Colonic mucosa (tissue), 4 donors: Measurements from ENCODE around the gene TSSK6. TPM values are rescaled to one million over a fixed set of nuclear protein-coding genes. Genes with fewer than 3 reads are reported as not detected.

ENCODE experiments used
- DNase-seq: peaks from one replicate; pipeline ENCODE4 v3.0.0-alpha.2; 2020
- H3K27ac ChIP-seq: fragments of 200-600 bp; one replicate; pipeline ENCODE4 v1.8.0; 2021
- H3K27me3 ChIP-seq: fragments of 200-600 bp; one replicate; pipeline ENCODE4 v1.8.0; 2021
- H3K36me3 ChIP-seq: fragments of 200-600 bp; one replicate; pipeline ENCODE4 v1.8.0; 2021
- H3K4me1 ChIP-seq: fragments of 200-600 bp; one replicate; pipeline ENCODE4 v1.8.0; 2021; ENCODE audit warnings: mild to moderate bottlenecking
- H3K4me3 ChIP-seq: fragments of 200-600 bp; one replicate; pipeline ENCODE4 v1.8.0; 2021
- H3K9ac ChIP-seq, 2 donors: one replicate each; pipeline ENCODE4 v1.7.0; 2013; ENCODE audit warnings: control low read depth in 2 of 2, low read depth in 2 of 2, low read length in 2 of 2
- H3K9me3 ChIP-seq: fragments of 200-600 bp; one replicate; pipeline ENCODE4 v1.8.0; 2021
- CTCF ChIP-seq: fragments of 200-600 bp; IDR thresholded peaks from one replicate; pipeline ENCODE4 v1.8.0; 2022; ENCODE audit warnings: antibody characterized with exemption, mild to moderate bottlenecking
- intact Hi-C: fragments of 100-400 bp; cut with DNase I; formaldehyde crosslinking; loops from one replicate; pipeline ENCODE4 v1.14.1; 2022
- total RNA-seq, 2 donors: library from RNA; stranded (reverse); fragmentation: NEBNext Ultra II Directional in 1 of 2; extraction: Animal tissue kit (Norgen Biotek cat#: 25700) in 1 of 2; gene quantifications; one replicate each; pipeline ENCODE4 v1.2.1, GENCODE V29; 2021
- donor health status: healthy.
- donor health status: DM: no; HTN: no; CAD: no.
- donor health status: DM: no; HTN: no; CAD: no.

TSSK6 gene
- total RNA-seq, 2 donors from 2014 or later = 2.2 to 3.6 TPM

GRCh38 chr19:19540064-19540714 lies 24.8 kb upstream of the TSSK6 start:
- no peak overlapping the region for H3K9ac ChIP-seq

GRCh38 chr19:19539698-19540063 lies 24.3 kb upstream of the TSSK6 start:
- no peaks in the 10 kb centered on the region for H3K36me3 ChIP-seq
- H3K9ac ChIP-seq = no peak overlapping the region
- no peak overlapping the region for H3K4me3 ChIP-seq
- TF ChIP-seq CTCF = no peak
- intact Hi-C loops = no loop called here
- no peaks in the 10 kb centered on the region for H3K9me3 ChIP-seq
- H3K4me1 ChIP-seq = peaks cover 7% of the 10 kb centered on the region
- DNase-seq = no peak
- H3K27ac ChIP-seq = no peak overlapping the region
- H3K27me3 ChIP-seq = peaks cover 29% of the 10 kb centered on the region

More at GRCh38 chr19:19540064-19540714, 24.8 kb upstream of the TSSK6 start:
- H3K36me3 ChIP-seq = no peaks in the 10 kb centered on the region
- peaks cover 29% of the 10 kb centered on the region for H3K27me3 ChIP-seq
- intact Hi-C loops = no loop called here
- H3K9me3 ChIP-seq = no peaks in the 10 kb centered on the region
- DNase-seq = peak; percentile 95
- no peak overlapping the region for H3K27ac ChIP-seq
- TF ChIP-seq CTCF = no peak
- peaks cover 7% of the 10 kb centered on the region for H3K4me1 ChIP-seq
- peak overlapping the region; percentile 6 for H3K4me3 ChIP-seq

GRCh38 chr19:19538785-19539166 lies 23.4 kb upstream of the TSSK6 start:
- Histone ChIP-seq H3K9me3 (no peaks in the 10 kb centered on the region), H3K27ac (no peak overlapping the region), H3K27me3 (peaks cover 29% of the 10 kb centered on the region), H3K4me1 (peaks cover 7% of the 10 kb centered on the region), H3K4me3 (peak overlapping the region; percentile 27), H3K9ac (no peak overlapping the region), H3K36me3 (no peaks in the 10 kb centered on the region)
- DNase-seq = no peak
- no peak for TF ChIP-seq CTCF
- intact Hi-C loops = no loop called here

- no peak within 1 kb of the TSS for H3K27ac ChIP-seq
- H3K4me3 ChIP-seq = peak within 1 kb of the TSS; percentile 27
- peak within 1 kb of the TSS in 1 of 2 donors; percentile 2 for H3K9ac ChIP-seq
- peaks cover 7% of the 10 kb centered on the region for H3K4me1 ChIP-seq
- no peaks in the 10 kb centered on the region for H3K9me3 ChIP-seq
- no peaks in the 10 kb centered on the region for H3K36me3 ChIP-seq
- intact Hi-C loops = no loop called here
- H3K27me3 ChIP-seq = peaks cover 29% of the 10 kb centered on the region
- no peak for TF ChIP-seq CTCF
- DNase-seq = peak; percentile 40
These were observed 22.9 kb upstream of the TSSK6 start, which contains the start of gene CILP2 for GRCh38 chr19:19538061-19538784. TSS of gene CILP2 (plus strand) at chr19:19538265. CDS start at chr19:19538350, 85 bp downstream.

- Histone ChIP-seq H3K36me3 (no peaks in the 10 kb centered on the region), H3K9ac (no peak overlapping the region), H3K4me1 (peaks cover 7% of the 10 kb centered on the region), H3K9me3 (no peaks in the 10 kb centered on the region), H3K27me3 (peaks cover 29% of the 10 kb centered on the region), H3K4me3 (peak overlapping the region; percentile 27), H3K27ac (no peak overlapping the region)
- TF ChIP-seq CTCF = no peak
- intact Hi-C loops = no loop called here
- no peak for DNase-seq
These were observed 22.0 kb upstream of the TSSK6 start for GRCh38 chr19:19537075-19538048.
